ENCODE results near the gene GGACT. TPM values are rescaled to one million over a fixed set of nuclear protein-coding genes. Genes with fewer than 3 reads are reported as not detected.

GGACT gene
- total RNA-seq, 2 experiments from 2014 or later: 3.1 to 3.5 TPM

- ChIA-PET POLR2A (no interaction called here), CTCF (interaction anchor here (1.7 kb wide), 1 partner anchor 26 kb away, joined by 4 read pairs; no protein-coding TSS in a partner anchor)
- H3K9me3 Mint-ChIP-seq (ENCODE audit: insufficient read depth): no peaks in the 10 kb centered on the region
- ATAC-seq (no peak), DNase-seq (no peak)
- no peaks in the 10 kb centered on the region for H3K27me3 Mint-ChIP-seq (ENCODE audit: low read depth)
- no peaks in the 10 kb centered on the region for H3K36me3 Mint-ChIP-seq (ENCODE audit: low read depth)
- H3K27ac Mint-ChIP-seq: no peak overlapping the region
- no peak overlapping the region for H3K4me3 Mint-ChIP-seq
- peaks cover 5% of the 10 kb centered on the region for H3K4me1 Mint-ChIP-seq (ENCODE audit: low read depth)
These were observed 41.7 kb downstream of the GGACT start for GRCh38 chr13:100546713-100547405.

- no peak for ATAC-seq
- no peaks in the 10 kb centered on the region for H3K9me3 Mint-ChIP-seq (ENCODE audit: insufficient read depth)
- no peak overlapping the region for H3K4me3 Mint-ChIP-seq
- H3K27me3 Mint-ChIP-seq (ENCODE audit: low read depth): no peaks in the 10 kb centered on the region
- DNase-seq: no peak
- CTCF ChIA-PET: interaction anchor here (1.7 kb wide), 1 partner anchor 28 kb away, joined by 4 read pairs; no protein-coding TSS in a partner anchor
- POLR2A ChIA-PET: no interaction called here
- H3K4me1 Mint-ChIP-seq (ENCODE audit: low read depth): peaks cover 5% of the 10 kb centered on the region
- H3K36me3 Mint-ChIP-seq (ENCODE audit: low read depth): no peaks in the 10 kb centered on the region
- no peak overlapping the region for H3K27ac Mint-ChIP-seq
These were observed 42.9 kb downstream of the GGACT start for GRCh38 chr13:100545684-100546061.

- no peak overlapping the region for H3K4me3 Mint-ChIP-seq
- ChIA-PET CTCF (interaction anchor here (1.7 kb wide), 1 partner anchor 28 kb away, joined by 4 read pairs; no protein-coding TSS in a partner anchor), POLR2A (no interaction called here)
- ATAC-seq (no peak), DNase-seq (no peak)
- no peaks in the 10 kb centered on the region for H3K27me3 Mint-ChIP-seq (ENCODE audit: low read depth)
- no peak overlapping the region for H3K27ac Mint-ChIP-seq
- H3K9me3 Mint-ChIP-seq (ENCODE audit: insufficient read depth): no peaks in the 10 kb centered on the region
- H3K36me3 Mint-ChIP-seq (ENCODE audit: low read depth): no peaks in the 10 kb centered on the region
- H3K4me1 Mint-ChIP-seq (ENCODE audit: low read depth): peaks cover 5% of the 10 kb centered on the region
These were observed 43.5 kb downstream of the GGACT start for GRCh38 chr13:100544866-100545683.

GRCh38 chr13:100543872-100544602 is 44.6 kb downstream of the GGACT start:
- POLR2A ChIA-PET: no interaction called here
- ATAC-seq: no peak
- Mint-ChIP-seq H3K9me3 (ENCODE audit: insufficient read depth) (no peaks in the 10 kb centered on the region), H3K4me3 (no peak overlapping the region), H3K27me3 (ENCODE audit: low read depth) (no peaks in the 10 kb centered on the region), H3K36me3 (ENCODE audit: low read depth) (no peaks in the 10 kb centered on the region), H3K4me1 (ENCODE audit: low read depth) (peaks cover 10% of the 10 kb centered on the region), H3K27ac (no peak overlapping the region)
- CTCF ChIA-PET: interaction anchor here (1.2 kb wide), 1 partner anchor 30 kb away, joined by 4 read pairs; no protein-coding TSS in a partner anchor
- DNase-seq: no peak

GRCh38 chr13:100542826-100543156 is 45.8 kb downstream of the GGACT start:
- DNase-seq: no peak
- ATAC-seq: peak; percentile 44
- no peaks in the 10 kb centered on the region for H3K9me3 Mint-ChIP-seq (ENCODE audit: insufficient read depth)
- ChIA-PET POLR2A (no interaction called here), CTCF (interaction anchor here (1.2 to 2.5 kb wide), 2 partner anchors 31 to 886 kb away, joined by 4 to 9 read pairs; no protein-coding TSS in a partner anchor)
- peaks cover 23% of the 10 kb centered on the region for H3K4me1 Mint-ChIP-seq (ENCODE audit: low read depth)
- H3K27ac Mint-ChIP-seq: no peak overlapping the region
- no peaks in the 10 kb centered on the region for H3K27me3 Mint-ChIP-seq (ENCODE audit: low read depth)
- H3K36me3 Mint-ChIP-seq (ENCODE audit: low read depth): no peaks in the 10 kb centered on the region
- no peak overlapping the region for H3K4me3 Mint-ChIP-seq

GRCh38 chr13:100541897-100542825 is 46.4 kb downstream of the GGACT start:
- H3K4me3 Mint-ChIP-seq: no peak overlapping the region
- DNase-seq: no peak
- ChIA-PET POLR2A (no interaction called here), CTCF (interaction anchor here (1.2 to 2.5 kb wide), 2 partner anchors 32 to 886 kb away, joined by 4 to 9 read pairs; no protein-coding TSS in a partner anchor)
- no peak for ATAC-seq
- H3K4me1 Mint-ChIP-seq (ENCODE audit: low read depth): peaks cover 29% of the 10 kb centered on the region
- no peaks in the 10 kb centered on the region for H3K27me3 Mint-ChIP-seq (ENCODE audit: low read depth)
- H3K27ac Mint-ChIP-seq: no peak overlapping the region
- no peaks in the 10 kb centered on the region for H3K9me3 Mint-ChIP-seq (ENCODE audit: insufficient read depth)
- no peaks in the 10 kb centered on the region for H3K36me3 Mint-ChIP-seq (ENCODE audit: low read depth)

GRCh38 chr13:100540621-100541020 is 48.0 kb downstream of the GGACT start:
- ChIA-PET CTCF (interaction anchor here (0.6 kb wide), 1 partner anchor 9 kb away, joined by 3 read pairs; no protein-coding TSS in a partner anchor), POLR2A (interaction anchor here (0.8 kb wide), 1 partner anchor 12 kb away, joined by 3 read pairs; no protein-coding TSS in a partner anchor)
- Mint-ChIP-seq H3K27me3 (ENCODE audit: low read depth) (no peaks in the 10 kb centered on the region), H3K9me3 (ENCODE audit: insufficient read depth) (no peaks in the 10 kb centered on the region), H3K36me3 (ENCODE audit: low read depth) (no peaks in the 10 kb centered on the region), H3K4me3 (no peak overlapping the region), H3K4me1 (ENCODE audit: low read depth) (peaks cover 29% of the 10 kb centered on the region), H3K27ac (no peak overlapping the region)
- ATAC-seq (no peak), DNase-seq (no peak)

- CTCF ChIA-PET: no interaction called here
These were observed 50.6 kb downstream of the GGACT start for GRCh38 chr13:100537951-100538462.

GRCh38 chr13:100537486-100537885 is 51.1 kb downstream of the GGACT start:
- Mint-ChIP-seq H3K4me1 (ENCODE audit: low read depth) (peaks cover 25% of the 10 kb centered on the region), H3K27me3 (ENCODE audit: low read depth) (no peaks in the 10 kb centered on the region), H3K9me3 (ENCODE audit: insufficient read depth) (no peaks in the 10 kb centered on the region), H3K4me3 (no peak overlapping the region), H3K27ac (no peak overlapping the region), H3K36me3 (ENCODE audit: low read depth) (no peaks in the 10 kb centered on the region)
- DNase-seq (no peak), ATAC-seq (no peak)
- POLR2A ChIA-PET: no interaction called here
- CTCF ChIA-PET: no interaction called here

More at GRCh38 chr13:100537951-100538462, 50.6 kb downstream of the GGACT start:
- no peaks in the 10 kb centered on the region for H3K36me3 Mint-ChIP-seq (ENCODE audit: low read depth)
- POLR2A ChIA-PET: no interaction called here
- no peak overlapping the region for H3K27ac Mint-ChIP-seq
- peaks cover 29% of the 10 kb centered on the region for H3K4me1 Mint-ChIP-seq (ENCODE audit: low read depth)
- no peaks in the 10 kb centered on the region for H3K27me3 Mint-ChIP-seq (ENCODE audit: low read depth)
- H3K4me3 Mint-ChIP-seq: no peak overlapping the region
- DNase-seq: no peak
- no peak for ATAC-seq
- H3K9me3 Mint-ChIP-seq (ENCODE audit: insufficient read depth): no peaks in the 10 kb centered on the region

GRCh38 chr13:100536643-100537180 is 51.9 kb downstream of the GGACT start:
- no peak overlapping the region for H3K4me3 Mint-ChIP-seq
- no peak overlapping the region for H3K27ac Mint-ChIP-seq
- no peak for DNase-seq
- no peak for ATAC-seq
- no peaks in the 10 kb centered on the region for H3K27me3 Mint-ChIP-seq (ENCODE audit: low read depth)
- no peaks in the 10 kb centered on the region for H3K36me3 Mint-ChIP-seq (ENCODE audit: low read depth)
- POLR2A ChIA-PET: no interaction called here
- H3K9me3 Mint-ChIP-seq (ENCODE audit: insufficient read depth): no peaks in the 10 kb centered on the region
- peaks cover 24% of the 10 kb centered on the region for H3K4me1 Mint-ChIP-seq (ENCODE audit: low read depth)
- CTCF ChIA-PET: no interaction called here

Measured in activated CD8-positive, alpha-beta T cell treated with anti-CD3 and anti-CD28 coated beads, Interleukin-2, amount 10 ng/mL, durations not matched to agents 7 days and 5 days (primary cell).